Hair follicle dermal papilla cell (primary cell): Measurements from ENCODE around the gene PAFAH1B1. TPM values are rescaled to one million over a fixed set of nuclear protein-coding genes. Genes with fewer than 3 reads are reported as not detected.

Source experiments
- small RNA-seq: library from RNA; depleted of rRNA; stranded (forward); fragments of <200 nt; gene quantifications from one replicate; pipeline ENCODE3, GENCODE V24; 2012
- total RNA-seq: library from RNA; depleted of rRNA; stranded (reverse); fragments of >200 nt; gene quantifications from 2 replicates; pipeline ENCODE4 v1.2.3, GENCODE V29; 2012

The PAFAH1B1 gene
- total RNA-seq, result 97.8 and 129 TPM in 2 replicates

DNA sequence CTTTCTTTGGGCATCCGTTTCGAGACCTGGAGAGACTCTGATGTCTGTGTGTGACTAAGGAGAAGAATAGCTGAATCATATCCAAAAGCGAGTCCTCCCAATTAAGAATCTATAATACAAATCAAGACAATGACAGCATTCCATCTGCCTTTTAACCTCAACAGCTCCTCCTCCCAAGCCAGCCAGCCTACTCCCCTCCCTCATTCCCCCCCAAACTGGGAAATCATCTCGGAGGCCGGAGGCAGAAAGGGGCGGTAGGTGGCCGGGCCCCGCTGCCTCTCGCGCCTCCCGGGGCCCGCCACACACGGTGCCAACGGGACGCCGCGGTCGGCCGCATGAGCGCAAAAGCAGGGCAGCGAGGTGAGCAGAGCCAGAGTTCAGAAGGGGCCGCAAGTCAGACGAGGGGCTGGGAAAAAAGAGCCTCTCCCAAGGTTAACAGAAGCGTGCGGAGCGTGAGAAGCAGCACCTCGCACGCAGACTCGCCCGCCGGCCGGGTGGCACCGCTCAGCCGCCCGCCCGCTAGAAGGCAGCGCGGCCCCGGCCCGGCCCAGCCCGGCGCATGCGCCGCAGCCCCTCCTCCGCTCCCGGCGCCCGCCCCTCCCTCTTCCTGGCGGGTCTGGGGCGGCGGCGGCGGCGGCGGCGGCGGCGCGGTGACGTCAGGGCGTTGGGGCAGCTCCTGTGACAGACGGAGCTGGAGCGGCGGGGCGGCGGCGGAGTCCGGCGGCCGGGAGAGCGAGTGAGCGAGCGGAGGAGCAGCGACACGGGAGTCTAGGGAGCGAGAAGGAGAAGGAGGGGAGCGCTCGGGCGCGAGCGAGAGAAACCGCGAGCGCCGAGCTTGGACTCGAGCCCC, at the start of gene PAFAH1B1:
TSS of gene PAFAH1B1 (plus strand) at position 684 of the 850 bp plus-strand sequence. CDS start 44,635 bp downstream, outside the sequence.

DNA sequence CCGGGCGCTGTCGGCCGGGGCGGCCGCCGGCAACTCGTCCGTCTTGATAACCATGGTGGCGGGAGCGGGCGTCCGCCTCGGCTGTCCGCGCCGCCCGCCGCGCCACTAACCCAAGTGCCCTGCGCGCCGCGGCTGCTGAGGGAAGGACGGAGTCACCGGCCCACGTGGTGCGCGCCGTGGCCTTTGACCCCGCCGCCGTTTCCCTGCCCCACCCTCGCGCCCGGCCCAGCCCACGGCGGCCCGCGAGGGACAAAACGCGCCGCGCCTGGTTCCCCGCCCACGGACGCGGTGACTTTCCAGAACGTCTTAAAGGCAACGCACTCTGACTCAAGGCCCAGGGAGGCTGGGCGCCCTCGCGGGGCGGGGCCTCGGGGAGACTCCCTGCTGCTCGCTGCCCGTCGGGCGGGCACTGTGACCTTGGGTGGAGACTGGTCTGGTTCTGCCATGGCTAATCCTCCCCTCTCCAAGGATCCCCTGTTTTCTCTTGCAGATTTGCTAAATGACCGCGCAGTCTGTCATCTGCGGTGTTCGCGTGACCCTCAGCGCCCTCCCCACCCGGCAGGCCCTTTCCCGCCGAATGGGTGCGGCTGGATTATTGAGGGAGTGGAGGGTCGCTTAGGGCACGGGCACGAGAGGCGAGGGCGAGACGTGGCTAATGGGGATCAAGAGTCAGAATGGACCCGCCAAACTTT, 118.3 kb downstream of the PAFAH1B1 start, which contains the start of gene CLUH:
TSS of gene CLUH (minus strand) at position 157 of the 692 bp plus-strand sequence. CDS start at position 54, 103 bp downstream.

Small RNA genes lying within 50 kb of the gene (small RNA-seq; reads per million reads assigned to genes)
- gene MIR6776 (not detected), gene RN7SL608P (not detected)

Other genes starting within 250 kb of the PAFAH1B1 start
- gene MNT, start 192.6 kb upstream of the PAFAH1B1 start, total RNA-seq, result 15.5 and 24.5 TPM in 2 replicates
- gene METTL16, start 81.8 kb upstream of the PAFAH1B1 start, total RNA-seq, result 12.6 and 16.4 TPM in 2 replicates
- 43.6 and 54.0 TPM in 2 replicates for gene CLUH, start 118.1 kb downstream of the PAFAH1B1 start, total RNA-seq
- not detected in 2 replicates for gene CCDC92B, start 156.0 kb downstream of the PAFAH1B1 start, total RNA-seq
- 2.1 and 2.9 TPM in 2 replicates for gene RAP1GAP2, start 202.8 kb downstream of the PAFAH1B1 start, total RNA-seq